ENCODE measurements around the gene SLC4A1AP. TPM values are rescaled to one million over a fixed set of nuclear protein-coding genes. Genes with fewer than 3 reads are reported as not detected.

SLC4A1AP gene
- polyA plus RNA-seq, 10 donors = 21.6 to 30.0 (median 24.0) TPM

GRCh38 chr2:27717070-27717795 is 53.5 kb downstream of the SLC4A1AP start:
- no peak for DNase-seq

- DNase-seq = peak in 1 of 3 donors; percentile 80
These were observed 56.4 kb downstream of the SLC4A1AP start for GRCh38 chr2:27720004-27720551.

GRCh38 chr2:27721335-27721734 is 57.6 kb downstream of the SLC4A1AP start:
- DNase-seq = no peak

GRCh38 chr2:27721884-27722485 is 58.3 kb downstream of the SLC4A1AP start:
- DNase-seq = no peak

GRCh38 chr2:27723372-27724144 is 59.9 kb downstream of the SLC4A1AP start:
- DNase-seq = peak in 1 of 3 donors; percentile 75

GRCh38 chr2:27724191-27724590 is 60.5 kb downstream of the SLC4A1AP start:
- no peak for DNase-seq

DNA sequence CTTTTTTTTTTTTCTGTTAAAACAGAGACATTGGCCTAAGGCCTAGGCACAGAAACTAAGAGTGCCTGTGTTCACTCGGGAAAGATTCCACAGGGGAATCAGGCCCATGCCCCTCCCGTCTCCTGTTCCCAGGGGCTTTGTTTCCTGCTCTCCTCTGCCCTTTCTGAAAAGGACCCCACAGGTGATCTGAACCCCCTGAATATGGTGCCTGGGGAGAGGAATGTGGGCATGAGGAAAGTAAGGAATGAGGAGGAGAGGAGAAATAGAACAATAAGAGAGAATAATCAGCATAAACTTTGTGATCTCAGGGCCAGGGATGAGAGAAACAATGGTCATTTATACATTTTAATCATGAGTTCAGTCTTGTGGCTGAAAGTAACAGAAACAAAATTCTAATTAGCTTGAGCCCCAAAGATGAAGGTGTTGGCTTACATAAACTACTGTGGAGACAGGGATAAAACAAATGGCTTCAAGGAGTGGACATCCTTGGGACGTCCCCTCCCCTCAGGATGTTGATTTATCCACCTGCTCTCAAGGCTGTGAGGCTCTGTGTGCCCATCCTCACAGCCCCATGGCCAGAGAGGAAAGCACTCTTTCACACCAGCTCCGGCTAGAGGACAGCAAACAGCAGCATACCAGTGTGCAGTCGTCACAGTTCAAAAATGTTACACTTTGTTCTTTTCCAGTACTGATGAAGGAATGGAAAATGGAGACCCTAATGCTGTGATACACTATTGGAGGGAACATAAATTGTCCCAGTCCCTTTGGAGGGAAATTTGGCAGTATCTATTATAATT is 61.4 kb downstream of the SLC4A1AP start:
- peak in 1 of 3 donors; percentile 61 for DNase-seq

DNA sequence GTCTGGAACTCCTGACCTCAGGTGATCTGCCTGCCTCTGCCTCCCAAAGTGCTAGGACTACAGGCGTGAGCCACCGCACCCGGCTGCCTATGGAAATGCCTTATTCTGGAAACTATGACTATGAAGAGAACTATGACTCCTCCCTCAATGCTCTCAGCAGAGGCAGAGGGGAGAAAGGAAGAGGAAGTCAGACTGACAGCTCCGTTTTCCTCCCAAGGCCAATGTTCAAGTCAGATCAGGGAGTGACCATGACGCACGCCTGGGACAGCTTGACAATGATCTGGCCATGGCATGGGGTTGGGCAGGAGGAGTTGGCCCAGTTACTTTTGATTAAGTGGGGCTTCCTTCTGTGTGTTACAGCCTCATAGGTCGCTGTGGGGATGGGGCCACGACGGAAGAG is 63.6 kb downstream of the SLC4A1AP start:
- no peak for DNase-seq

- DNase-seq = no peak
These were observed 64.6 kb downstream of the SLC4A1AP start for GRCh38 chr2:27728081-27728858.

DNA sequence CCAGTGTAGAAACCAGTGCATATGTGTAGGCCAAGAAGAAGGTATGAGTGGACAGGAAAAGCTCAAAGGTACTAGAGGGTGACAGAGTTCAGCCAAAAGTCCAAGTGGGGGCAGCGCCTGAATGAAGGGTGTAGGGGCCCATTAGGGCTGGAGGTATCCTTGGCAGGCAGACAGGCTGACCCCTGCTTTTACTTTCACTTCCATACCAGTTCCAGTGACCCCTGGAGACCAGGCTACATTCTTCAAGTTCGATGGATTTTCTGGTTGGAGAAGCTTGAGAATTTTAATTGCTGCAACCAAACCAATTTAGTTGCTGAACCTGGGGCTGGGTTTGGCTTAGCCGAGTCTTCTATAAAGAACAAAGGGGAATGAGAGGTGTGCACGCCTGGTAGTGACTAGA is 65.5 kb downstream of the SLC4A1AP start:
- no peak for DNase-seq

GRCh38 chr2:27729614-27730013 is 65.9 kb downstream of the SLC4A1AP start:
- no peak for DNase-seq

DNA sequence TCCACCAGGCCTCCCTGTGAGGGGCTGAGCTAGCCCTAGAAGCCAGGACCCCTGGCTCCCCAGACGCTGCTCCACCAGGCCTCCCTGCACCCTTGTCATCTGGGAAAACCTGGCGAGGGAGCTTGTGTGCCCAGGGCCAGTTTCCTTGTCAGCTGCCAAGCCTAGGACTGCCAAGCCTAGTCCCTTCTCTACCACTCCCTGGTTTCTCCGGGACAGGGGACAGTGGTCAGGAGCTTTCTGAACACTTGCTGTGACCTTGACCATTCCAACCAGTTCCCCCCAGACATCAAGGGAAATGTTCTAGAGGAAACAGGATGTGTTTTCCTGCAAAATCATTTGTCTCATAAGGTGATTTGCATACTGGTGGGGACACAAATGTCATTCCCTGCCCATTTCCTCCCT is 66.6 kb downstream of the SLC4A1AP start:
- no peak for DNase-seq

- no peak for DNase-seq
These were observed 67.4 kb downstream of the SLC4A1AP start for GRCh38 chr2:27730980-27731691.

- DNase-seq = no peak
These were observed 70.6 kb downstream of the SLC4A1AP start for GRCh38 chr2:27734305-27734704.

GRCh38 chr2:27735263-27735904 is 71.7 kb downstream of the SLC4A1AP start:
- peak; percentile 62 to 86 (median 76) for DNase-seq

- no peak for DNase-seq
These were observed 72.6 kb downstream of the SLC4A1AP start for GRCh38 chr2:27736031-27736889.

- no peak for DNase-seq
These were observed 73.2 kb downstream of the SLC4A1AP start for GRCh38 chr2:27736890-27737204.

GRCh38 chr2:27737676-27738348 is 74.1 kb downstream of the SLC4A1AP start:
- DNase-seq = no peak

Data from muscle of back (tissue), 11 donors.